IMR-90 (cell line): Measurements from ENCODE around the gene EXOC4.

Source experiments
- CEBPB ChIP-seq: IDR thresholded peaks from 2 replicates; pipeline ENCODE4 v1.6.1; 2012; ENCODE audit warnings: low read depth, low read length, improper control_type of control experiment
- CHD1 ChIP-seq: IDR thresholded peaks from 2 replicates; pipeline ENCODE4 v1.6.1; 2012; ENCODE audit warnings: low read depth, low read length, improper control_type of control experiment
- FOS ChIP-seq: fragments of 150-350 bp; IDR thresholded peaks from 2 replicates; pipeline ENCODE4 v1.6.1; 2016; ENCODE audit warnings: low read depth, low read length
- MAFK ChIP-seq: IDR thresholded peaks from 2 replicates; pipeline ENCODE4 v1.6.1; 2012; ENCODE audit warnings: low read depth, low read length, improper control_type of control experiment
- MAZ ChIP-seq: IDR thresholded peaks from 2 replicates; pipeline ENCODE4 v1.6.1; 2012; ENCODE audit warnings: low read depth, mild to moderate bottlenecking, low read length, improper control_type of control experiment, moderate library complexity, borderline replicate concordance
- MXI1 ChIP-seq: IDR thresholded peaks from 2 replicates; pipeline ENCODE4 v1.6.1; 2012; ENCODE audit warnings: low read depth, mild to moderate bottlenecking, low read length, moderate library complexity, borderline replicate concordance
- POLR2A ChIP-seq: IDR thresholded peaks from 2 replicates; pipeline ENCODE4 v1.6.1; 2012; ENCODE audit warnings: mild to moderate bottlenecking, low read depth, low read length
- RFX5 ChIP-seq: IDR thresholded peaks from 2 replicates; pipeline ENCODE4 v1.8.0; 2012; ENCODE audit warnings: low read depth, mild to moderate bottlenecking, low read length, moderate library complexity
- SMC3 ChIP-seq: fragments of 150-350 bp; IDR thresholded peaks from 2 replicates; pipeline ENCODE4 v1.6.1; 2016; ENCODE audit warnings: low read depth, mild to moderate bottlenecking, antibody characterized with exemption, low read length, moderate library complexity
- TF ChIP-seq, protein P1 (sequence below): fragments of 150-350 bp; IDR thresholded peaks from 2 replicates; pipeline ENCODE4 v1.6.1; 2017; ENCODE audit warnings: mild to moderate bottlenecking, antibody characterized with exemption, low read length, low read depth
- TF ChIP-seq, protein P2 (sequence below): conservative IDR thresholded peaks from 2 replicates; pipeline ENCODE4 v1.5.1; 2012; ENCODE audit warnings: mild to moderate bottlenecking, low read depth, low read length, improper control_type of control experiment
- TF ChIP-seq, protein P3 (sequence below): fragments of 150-350 bp; IDR thresholded peaks from 2 replicates; pipeline ENCODE4 v1.6.1; 2016; ENCODE audit warnings: low read depth, mild to moderate bottlenecking, low read length, moderate library complexity, borderline replicate concordance

DNA sequence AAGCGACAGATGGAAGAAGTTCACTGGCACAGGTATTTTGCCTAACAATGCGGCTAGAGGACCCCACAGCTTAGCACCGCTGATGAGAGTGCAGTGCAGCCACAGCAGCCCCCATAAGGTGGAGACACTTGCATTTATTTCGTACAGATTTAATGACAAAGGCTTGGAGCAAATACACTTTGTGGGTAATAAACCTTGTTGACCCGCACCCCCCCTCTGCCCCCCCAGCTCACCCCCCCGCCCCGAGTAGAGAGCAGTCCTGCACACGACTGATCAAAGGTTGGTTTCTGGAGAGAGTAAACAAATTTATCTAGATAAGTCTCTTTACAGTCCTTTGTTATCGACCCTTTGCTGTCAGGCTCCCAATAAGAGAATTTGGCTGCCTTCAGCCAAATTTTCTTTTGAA is 777.6 kb downstream of the EXOC4 start:
- TF ChIP-seq, protein P1, sequence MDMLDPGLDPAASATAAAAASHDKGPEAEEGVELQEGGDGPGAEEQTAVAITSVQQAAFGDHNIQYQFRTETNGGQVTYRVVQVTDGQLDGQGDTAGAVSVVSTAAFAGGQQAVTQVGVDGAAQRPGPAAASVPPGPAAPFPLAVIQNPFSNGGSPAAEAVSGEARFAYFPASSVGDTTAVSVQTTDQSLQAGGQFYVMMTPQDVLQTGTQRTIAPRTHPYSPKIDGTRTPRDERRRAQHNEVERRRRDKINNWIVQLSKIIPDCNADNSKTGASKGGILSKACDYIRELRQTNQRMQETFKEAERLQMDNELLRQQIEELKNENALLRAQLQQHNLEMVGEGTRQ, result no peak
- TF ChIP-seq, protein P2, sequence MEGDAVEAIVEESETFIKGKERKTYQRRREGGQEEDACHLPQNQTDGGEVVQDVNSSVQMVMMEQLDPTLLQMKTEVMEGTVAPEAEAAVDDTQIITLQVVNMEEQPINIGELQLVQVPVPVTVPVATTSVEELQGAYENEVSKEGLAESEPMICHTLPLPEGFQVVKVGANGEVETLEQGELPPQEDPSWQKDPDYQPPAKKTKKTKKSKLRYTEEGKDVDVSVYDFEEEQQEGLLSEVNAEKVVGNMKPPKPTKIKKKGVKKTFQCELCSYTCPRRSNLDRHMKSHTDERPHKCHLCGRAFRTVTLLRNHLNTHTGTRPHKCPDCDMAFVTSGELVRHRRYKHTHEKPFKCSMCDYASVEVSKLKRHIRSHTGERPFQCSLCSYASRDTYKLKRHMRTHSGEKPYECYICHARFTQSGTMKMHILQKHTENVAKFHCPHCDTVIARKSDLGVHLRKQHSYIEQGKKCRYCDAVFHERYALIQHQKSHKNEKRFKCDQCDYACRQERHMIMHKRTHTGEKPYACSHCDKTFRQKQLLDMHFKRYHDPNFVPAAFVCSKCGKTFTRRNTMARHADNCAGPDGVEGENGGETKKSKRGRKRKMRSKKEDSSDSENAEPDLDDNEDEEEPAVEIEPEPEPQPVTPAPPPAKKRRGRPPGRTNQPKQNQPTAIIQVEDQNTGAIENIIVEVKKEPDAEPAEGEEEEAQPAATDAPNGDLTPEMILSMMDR, result no peak
- TF ChIP-seq MAFK (no peak), POLR2A (no peak), FOS (no peak), SMC3 (no peak), CEBPB (no peak), RFX5 (no peak), CHD1 (no peak), MXI1 (no peak), MAZ (no peak)
- TF ChIP-seq, protein P3, sequence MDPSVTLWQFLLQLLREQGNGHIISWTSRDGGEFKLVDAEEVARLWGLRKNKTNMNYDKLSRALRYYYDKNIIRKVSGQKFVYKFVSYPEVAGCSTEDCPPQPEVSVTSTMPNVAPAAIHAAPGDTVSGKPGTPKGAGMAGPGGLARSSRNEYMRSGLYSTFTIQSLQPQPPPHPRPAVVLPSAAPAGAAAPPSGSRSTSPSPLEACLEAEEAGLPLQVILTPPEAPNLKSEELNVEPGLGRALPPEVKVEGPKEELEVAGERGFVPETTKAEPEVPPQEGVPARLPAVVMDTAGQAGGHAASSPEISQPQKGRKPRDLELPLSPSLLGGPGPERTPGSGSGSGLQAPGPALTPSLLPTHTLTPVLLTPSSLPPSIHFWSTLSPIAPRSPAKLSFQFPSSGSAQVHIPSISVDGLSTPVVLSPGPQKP, result no peak
